KBM-7 (cell line): ENCODE measurements around the gene SOBP.
"Not testable (repeated sequence)": the region's sequence is repeated elsewhere in the genome, so short reads cannot be mapped to it uniquely, and the experiment has no call there.

Experiments
- DNase-seq: peaks from one replicate; pipeline ENCODE4 v3.0.0-alpha.2; 2015
- in situ Hi-C: fragments of 300-500 bp; cut with MboI; formaldehyde crosslinking; loops from 2 replicates; pipeline ENCODE4 v1.14.3; 2020; ENCODE audit warnings: low sequenced_read_pairs, low pct_unique_long_range_greater_than_20kb, mixed read lengths

The SOBP gene

GRCh38 chr6:107517274-107517673, 27.4 kb downstream of the SOBP start:
- in situ Hi-C loops: no loop called here
- DNase-seq: no peak

DNA sequence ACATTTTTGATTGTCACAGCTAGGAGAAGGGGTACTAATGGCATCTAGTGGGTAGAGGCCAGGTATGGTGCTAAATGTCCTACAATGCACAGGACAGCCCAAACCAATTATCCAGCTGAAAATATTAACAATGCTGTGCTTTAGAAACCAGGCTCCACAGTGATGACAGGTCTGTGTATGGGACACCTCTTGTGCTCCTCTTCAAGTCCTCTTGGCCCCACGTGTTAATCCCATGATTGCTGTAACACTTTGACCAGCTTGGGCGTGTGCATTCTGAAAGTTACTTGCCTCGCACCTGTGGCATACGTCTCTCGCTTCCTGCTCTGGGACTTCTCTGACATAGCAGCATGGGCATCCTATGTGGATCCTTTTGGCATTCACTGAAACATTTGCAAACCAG, 29.3 kb downstream of the SOBP start:
- in situ Hi-C loops, DNase-seq: not testable (repeated sequence)

DNA sequence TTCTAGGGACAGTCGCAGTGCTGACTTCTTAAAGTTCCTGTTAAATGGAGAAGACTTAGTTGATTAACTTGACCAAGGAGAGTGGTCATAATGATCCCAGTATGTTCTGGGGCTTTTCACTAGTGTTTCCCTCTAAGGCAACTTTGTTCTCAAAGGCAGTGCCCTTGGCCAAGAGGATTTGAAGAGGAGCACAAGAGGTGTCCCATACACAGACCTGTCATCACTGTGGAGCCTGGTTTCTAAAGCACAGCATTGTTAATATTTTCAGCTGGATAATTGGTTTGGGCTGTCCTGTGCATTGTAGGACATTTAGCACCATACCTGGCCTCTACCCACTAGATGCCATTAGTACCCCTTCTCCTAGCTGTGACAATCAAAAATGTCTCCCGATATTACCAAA, 30.8 kb downstream of the SOBP start:
- DNase-seq, in situ Hi-C loops: not testable (repeated sequence)

- in situ Hi-C loops: no loop called here
- DNase-seq: no peak
Measured at GRCh38 chr6:107523054-107523791, 33.3 kb downstream of the SOBP start.

DNA sequence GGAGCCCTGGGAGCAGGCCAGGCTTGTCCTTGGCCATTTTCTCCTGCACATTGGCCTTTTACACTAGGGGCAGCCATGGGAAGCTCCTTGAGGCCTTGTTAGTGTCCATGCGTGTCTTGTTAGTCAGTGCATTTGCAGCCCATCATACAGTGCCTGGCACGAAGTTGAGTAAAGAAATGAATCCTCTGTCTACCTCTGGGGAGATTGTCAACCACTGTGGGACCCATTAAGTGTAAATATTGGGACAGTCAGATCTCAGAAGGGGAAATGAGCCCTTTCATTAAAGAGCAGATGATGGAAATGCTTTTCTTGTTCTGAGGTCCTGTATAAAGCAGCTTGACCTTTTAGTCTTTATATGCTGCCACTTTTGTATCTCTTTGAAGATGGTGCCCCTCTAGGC, 33.9 kb downstream of the SOBP start:
- in situ Hi-C loops: no loop called here
- no peak for DNase-seq

GRCh38 chr6:107524626-107525025, 34.7 kb downstream of the SOBP start:
- DNase-seq: no peak

GRCh38 chr6:107531868-107532267, 42.0 kb downstream of the SOBP start:
- in situ Hi-C loops: no loop called here
- DNase-seq: no peak

More at GRCh38 chr6:107524626-107525025, 34.7 kb downstream of the SOBP start:
- in situ Hi-C loops: no loop called here

GRCh38 chr6:107532706-107533105, 42.8 kb downstream of the SOBP start:
- in situ Hi-C loops: no loop called here
- no peak for DNase-seq

GRCh38 chr6:107533415-107534059, 43.6 kb downstream of the SOBP start:
- in situ Hi-C loops: no loop called here
- DNase-seq: no peak

- DNase-seq: no peak
- in situ Hi-C loops: no loop called here
Measured at GRCh38 chr6:107534571-107535141, 44.7 kb downstream of the SOBP start.

DNA sequence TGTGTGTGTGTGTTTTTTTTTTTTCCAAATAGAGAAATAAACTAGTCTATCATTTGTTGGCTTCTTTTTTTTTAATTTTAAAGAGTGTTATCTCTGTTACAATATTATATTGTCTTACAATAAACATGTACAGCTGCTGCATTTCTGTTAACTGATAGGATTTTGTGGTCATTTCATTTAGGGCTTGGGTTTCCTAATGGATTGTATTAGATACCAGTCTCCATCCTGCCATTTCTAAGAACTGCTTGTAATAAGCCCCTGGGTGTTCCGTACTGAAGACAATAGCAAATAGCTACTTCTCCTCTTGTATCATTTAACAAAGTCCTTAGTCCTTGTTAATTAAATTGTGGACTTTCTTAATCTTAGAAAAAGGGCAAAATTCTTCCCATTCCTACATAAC, 45.7 kb downstream of the SOBP start:
- in situ Hi-C loops: no loop called here
- DNase-seq: no peak

- DNase-seq: no peak
- in situ Hi-C loops: no loop called here
Measured at GRCh38 chr6:107536180-107536961, 46.5 kb downstream of the SOBP start.

- in situ Hi-C loops: no loop called here
Measured at GRCh38 chr6:107537559-107537958, 47.6 kb downstream of the SOBP start.

DNA sequence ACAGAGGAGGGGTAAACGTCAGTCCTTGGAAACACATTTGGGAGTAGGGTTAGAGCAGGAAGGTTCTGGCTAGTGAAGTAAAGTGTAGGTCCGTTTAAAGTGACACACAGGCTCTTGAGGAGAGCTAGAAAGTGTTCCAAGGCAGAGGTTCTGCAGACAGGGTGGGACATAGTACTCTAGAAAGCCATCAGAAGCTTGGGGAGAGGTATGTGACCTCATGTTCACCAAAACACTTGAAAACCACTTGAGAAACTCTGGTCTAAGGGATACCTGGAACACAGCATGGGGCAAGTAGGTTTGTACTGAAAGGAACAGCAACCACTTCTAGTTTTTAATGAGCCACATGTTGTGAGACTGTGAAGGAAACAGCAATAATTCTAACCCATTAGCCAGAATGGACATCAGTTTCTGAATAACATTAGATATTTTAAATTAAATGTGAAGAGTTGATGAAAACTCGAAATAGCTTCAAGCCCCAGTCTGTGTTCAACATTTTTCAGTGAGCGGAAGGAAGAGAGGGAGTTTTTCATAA, 49.0 kb downstream of the SOBP start:
- DNase-seq: no peak
- in situ Hi-C loops: no loop called here

More at GRCh38 chr6:107537559-107537958, 47.6 kb downstream of the SOBP start:
- no peak for DNase-seq

- in situ Hi-C loops: no loop called here
- DNase-seq: no peak
Measured at GRCh38 chr6:107539409-107539808, 49.5 kb downstream of the SOBP start.

DNA sequence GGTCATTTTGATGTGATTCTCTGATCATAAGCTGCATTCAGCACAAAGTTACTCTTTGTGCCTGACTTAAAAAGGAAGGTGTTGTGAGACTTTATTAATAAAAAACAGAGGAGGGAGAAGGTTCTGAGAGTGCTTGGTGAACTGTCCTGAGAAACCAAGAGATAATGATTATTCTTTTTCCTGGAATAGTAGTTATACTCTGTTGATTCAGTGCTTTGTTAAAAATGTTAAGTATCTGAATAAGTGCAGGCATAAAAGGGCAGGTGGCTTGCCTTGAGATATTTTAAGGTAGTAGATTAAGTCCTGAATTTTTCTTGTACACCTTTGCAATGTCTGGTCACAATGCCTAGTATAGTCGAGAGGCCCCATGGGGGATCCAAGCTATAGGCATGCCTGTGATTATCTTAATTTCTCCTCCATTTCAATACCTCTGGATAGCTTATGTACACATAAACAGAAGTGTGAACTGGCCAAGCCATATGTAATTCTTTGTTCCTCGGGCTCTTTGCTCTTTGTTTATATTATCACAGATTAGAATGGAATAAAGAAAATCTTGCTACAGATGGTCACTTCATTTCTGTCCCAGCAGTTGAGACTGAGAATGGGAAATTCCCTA, 50.0 kb downstream of the SOBP start:
- in situ Hi-C loops: no loop called here
- no peak for DNase-seq

- no peak for DNase-seq
- in situ Hi-C loops: no loop called here
Measured at GRCh38 chr6:107540465-107540857, 50.5 kb downstream of the SOBP start.

DNA sequence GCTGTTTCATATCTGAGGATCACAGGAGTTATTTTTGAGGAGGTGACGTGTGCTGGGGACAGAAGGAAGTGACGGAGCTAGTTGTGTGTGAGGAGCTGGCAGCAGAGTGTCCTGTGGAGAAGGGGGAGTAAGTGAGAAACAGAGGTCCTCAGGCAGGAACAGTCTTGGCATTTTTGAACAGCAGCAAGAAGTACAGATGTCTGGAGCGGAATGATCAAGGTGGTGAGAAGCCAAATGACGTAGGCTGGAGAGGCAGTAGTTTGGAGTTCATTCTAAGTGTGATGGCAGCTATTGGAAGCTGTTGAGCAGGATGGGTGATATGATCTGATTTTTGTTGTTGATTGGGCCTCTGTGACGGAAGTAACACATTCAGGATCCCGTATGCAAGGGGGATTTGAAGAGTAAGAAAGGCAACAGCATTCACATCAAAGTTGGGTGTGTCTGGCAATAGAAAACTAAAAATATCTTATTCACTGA, 52.3 kb downstream of the SOBP start:
- in situ Hi-C loops: no loop called here
- no peak for DNase-seq

DNA sequence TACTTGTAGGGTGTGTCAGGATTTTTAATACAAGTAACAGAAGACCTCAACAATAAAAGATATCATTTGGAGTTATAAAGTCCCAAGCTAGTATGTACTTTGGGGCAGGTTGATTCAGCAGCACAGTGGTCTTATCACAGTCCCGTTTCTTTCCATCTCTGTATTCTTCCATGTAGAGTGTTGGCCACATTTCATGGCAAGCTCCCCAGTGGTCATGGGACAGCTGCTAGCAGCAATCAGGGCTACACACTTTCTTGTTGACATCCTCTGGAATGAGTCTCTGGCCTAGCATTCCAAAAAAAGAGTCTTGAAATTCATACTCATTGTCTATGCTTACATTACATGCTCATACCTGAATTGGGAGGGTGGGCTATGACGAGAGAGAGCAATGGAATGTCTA, 53.2 kb downstream of the SOBP start:
- DNase-seq: no peak
- in situ Hi-C loops: no loop called here
